PC-9 (cell line): ENCODE data around the gene SERINC2.

Source experiments
- CTCF ChIP-seq: fragments of 200-600 bp; sonication (generic); conservative IDR thresholded peaks from 2 replicates; pipeline ENCODE4 v1.6.1; 2017; ENCODE audit warnings: mixed run types, antibody characterized with exemption, mild to moderate bottlenecking, moderate library complexity
- EZH2 ChIP-seq: fragments of 200-600 bp; sonication (generic); IDR thresholded peaks from 2 replicates; pipeline ENCODE4 v1.8.0; 2017; ENCODE audit warnings: antibody characterized with exemption, low read depth

GRCh38 chr1:31441970-31442647 is 29.1 kb downstream of the SERINC2 start:
- no peak for TF ChIP-seq EZH2
- TF ChIP-seq CTCF = no peak
